ENCODE results near the gene MPG.

MPG gene

GRCh38 chr16:102060-102855, 24.2 kb downstream of the MPG start:
- no peak for TF ChIP-seq REST (IDR thresholded peaks at IDR 0.05; ENCODE audit: insufficient read depth in 1 of 2, low read depth in 2 of 2, low read length in 2 of 2)
- no peak for TF ChIP-seq FOXP2 (optimal IDR thresholded peaks at IDR 0.05; ENCODE audit: borderline replicate concordance, extremely low read depth, extremely low read length, insufficient read depth)
- TF ChIP-seq TAF1 (IDR thresholded peaks at IDR 0.05; ENCODE audit: borderline replicate concordance, insufficient read depth, low read length), result no peak
- no peak for TF ChIP-seq SIN3A (IDR thresholded peaks at IDR 0.05; ENCODE audit: borderline replicate concordance, insufficient read depth, low read length)
- no peak for TF ChIP-seq POLR2AphosphoS5 (IDR thresholded peaks at IDR 0.05; ENCODE audit: low read depth, low read length)

DNA sequence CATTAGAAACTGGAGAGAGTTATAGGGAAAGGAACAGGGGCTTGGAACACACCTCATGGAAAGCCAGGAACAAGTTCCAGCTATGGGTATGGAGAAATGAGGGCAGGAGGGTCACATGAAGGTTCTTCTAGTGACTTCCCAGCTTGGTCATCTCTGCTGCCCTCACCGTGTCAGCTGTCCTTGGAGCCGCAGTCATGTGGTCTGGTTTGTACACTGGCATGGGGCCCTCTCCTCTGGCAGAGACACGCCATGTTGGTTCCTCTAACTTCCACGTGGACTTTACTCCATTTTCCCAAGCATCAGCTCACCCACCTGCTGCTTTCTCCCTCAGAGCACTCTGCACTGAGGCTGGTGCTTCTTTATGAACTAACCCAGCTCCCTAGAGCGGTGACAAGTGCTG, 26.3 kb downstream of the MPG start:
- TF ChIP-seq SIN3A (IDR thresholded peaks at IDR 0.05; ENCODE audit: borderline replicate concordance, insufficient read depth, low read length), result no peak
- TF ChIP-seq POLR2AphosphoS5 (IDR thresholded peaks at IDR 0.05; ENCODE audit: low read depth, low read length), result no peak
- TF ChIP-seq TAF1 (IDR thresholded peaks at IDR 0.05; ENCODE audit: borderline replicate concordance, insufficient read depth, low read length), result no peak
- TF ChIP-seq FOXP2 (optimal IDR thresholded peaks at IDR 0.05; ENCODE audit: borderline replicate concordance, extremely low read depth, extremely low read length, insufficient read depth), result no peak

DNA sequence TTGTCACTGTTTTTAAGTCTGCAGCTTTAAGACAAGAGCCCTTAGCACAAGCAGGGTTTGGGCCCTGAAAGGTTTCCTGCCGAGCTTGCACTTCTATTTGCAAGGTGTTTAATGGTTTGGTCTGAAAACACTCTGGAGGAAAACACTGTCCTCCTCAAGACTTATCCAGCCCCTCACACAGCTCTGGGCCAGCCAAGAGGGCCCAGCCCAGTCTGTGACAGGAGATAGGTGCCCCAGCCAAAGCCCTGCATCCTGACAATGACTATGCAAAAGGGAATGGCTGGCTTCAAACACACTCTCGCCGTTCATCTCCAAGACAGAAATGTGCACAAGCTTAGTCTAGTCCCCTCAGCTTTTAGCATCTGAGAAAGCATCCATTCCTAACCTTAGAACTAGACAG, 26.9 kb downstream of the MPG start:
- no peak for TF ChIP-seq POLR2AphosphoS5 (IDR thresholded peaks at IDR 0.05; ENCODE audit: low read depth, low read length)
- TF ChIP-seq FOXP2 (optimal IDR thresholded peaks at IDR 0.05; ENCODE audit: borderline replicate concordance, extremely low read depth, extremely low read length, insufficient read depth), result no peak
- TF ChIP-seq REST (IDR thresholded peaks at IDR 0.05; ENCODE audit: insufficient read depth in 1 of 2, low read depth in 2 of 2, low read length in 2 of 2), result no peak
- TF ChIP-seq TAF1 (IDR thresholded peaks at IDR 0.05; ENCODE audit: borderline replicate concordance, insufficient read depth, low read length), result no peak
- TF ChIP-seq SIN3A (IDR thresholded peaks at IDR 0.05; ENCODE audit: borderline replicate concordance, insufficient read depth, low read length), result no peak

GRCh38 chr16:105521-105920, 27.5 kb downstream of the MPG start:
- no peak for TF ChIP-seq TAF1 (IDR thresholded peaks at IDR 0.05; ENCODE audit: borderline replicate concordance, insufficient read depth, low read length)
- TF ChIP-seq SIN3A (IDR thresholded peaks at IDR 0.05; ENCODE audit: borderline replicate concordance, insufficient read depth, low read length), result no peak
- TF ChIP-seq FOXP2 (optimal IDR thresholded peaks at IDR 0.05; ENCODE audit: borderline replicate concordance, extremely low read depth, extremely low read length, insufficient read depth), result no peak
- no peak for TF ChIP-seq POLR2AphosphoS5 (IDR thresholded peaks at IDR 0.05; ENCODE audit: low read depth, low read length)
- no peak for TF ChIP-seq REST (IDR thresholded peaks at IDR 0.05; ENCODE audit: insufficient read depth in 1 of 2, low read depth in 2 of 2, low read length in 2 of 2)

GRCh38 chr16:106623-107324, 28.7 kb downstream of the MPG start:
- TF ChIP-seq FOXP2 (optimal IDR thresholded peaks at IDR 0.05; ENCODE audit: borderline replicate concordance, extremely low read depth, extremely low read length, insufficient read depth) (no peak), REST (IDR thresholded peaks at IDR 0.05; ENCODE audit: insufficient read depth in 1 of 2, low read depth in 2 of 2, low read length in 2 of 2) (no peak), POLR2AphosphoS5 (IDR thresholded peaks at IDR 0.05; ENCODE audit: low read depth, low read length) (no peak), SIN3A (IDR thresholded peaks at IDR 0.05; ENCODE audit: borderline replicate concordance, insufficient read depth, low read length) (no peak), TAF1 (IDR thresholded peaks at IDR 0.05; ENCODE audit: borderline replicate concordance, insufficient read depth, low read length) (no peak)

Data from PFSK-1 (cell line).